Activated CD4-positive, alpha-beta T cell treated with anti-CD3 and anti-CD28 coated beads, Interleukin-2, Interleukin-6, amounts not matched to agents 100 ng/mL and 50 ng/mL, durations not matched to agents 16 hours and 8 hours (primary cell): ENCODE results near the gene RPL13.

ENCODE experiments used
- DNase-seq: peaks from one replicate; pipeline ENCODE4 v3.0.0-alpha.2; 2020

Gene RPL13

DNA sequence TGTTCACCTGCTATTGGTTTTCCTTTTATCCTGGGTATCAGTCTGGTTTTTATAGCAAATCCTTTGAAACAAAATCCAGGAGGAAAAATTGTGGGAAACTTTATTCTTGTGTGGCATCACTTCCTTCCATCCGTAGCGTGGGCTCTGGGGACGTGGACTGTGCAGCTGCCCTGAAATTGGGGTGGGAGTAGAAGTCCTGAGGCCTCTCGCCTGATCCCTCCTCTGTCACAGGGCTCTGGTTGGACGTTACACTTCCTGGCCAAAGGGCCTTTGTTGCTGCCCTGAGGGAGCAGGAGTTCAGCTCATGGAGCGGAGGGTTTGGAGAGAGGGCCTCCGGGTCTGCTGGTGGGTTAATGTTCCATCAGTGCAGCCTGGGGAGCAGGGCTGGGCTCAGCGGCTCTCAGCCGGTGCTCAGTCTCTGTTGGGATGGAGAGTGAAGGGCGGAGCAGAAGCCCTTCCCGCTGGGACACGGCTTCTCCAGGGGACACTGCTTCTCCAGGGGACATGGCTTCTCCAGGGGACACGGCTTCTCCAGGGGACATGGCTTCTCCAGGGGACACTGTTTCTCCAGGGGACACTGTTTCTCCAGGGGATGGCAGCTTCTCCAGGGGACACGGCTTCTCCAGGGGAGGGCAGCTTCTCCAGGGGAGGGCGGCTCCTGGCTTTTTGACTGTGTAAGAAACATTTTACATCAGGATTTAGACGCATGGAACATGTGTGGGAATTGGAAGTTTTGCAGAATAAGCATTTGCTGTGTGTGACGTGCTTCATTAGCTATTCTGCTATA, 15.2 kb upstream of the RPL13 start:
- no peak for DNase-seq

DNA sequence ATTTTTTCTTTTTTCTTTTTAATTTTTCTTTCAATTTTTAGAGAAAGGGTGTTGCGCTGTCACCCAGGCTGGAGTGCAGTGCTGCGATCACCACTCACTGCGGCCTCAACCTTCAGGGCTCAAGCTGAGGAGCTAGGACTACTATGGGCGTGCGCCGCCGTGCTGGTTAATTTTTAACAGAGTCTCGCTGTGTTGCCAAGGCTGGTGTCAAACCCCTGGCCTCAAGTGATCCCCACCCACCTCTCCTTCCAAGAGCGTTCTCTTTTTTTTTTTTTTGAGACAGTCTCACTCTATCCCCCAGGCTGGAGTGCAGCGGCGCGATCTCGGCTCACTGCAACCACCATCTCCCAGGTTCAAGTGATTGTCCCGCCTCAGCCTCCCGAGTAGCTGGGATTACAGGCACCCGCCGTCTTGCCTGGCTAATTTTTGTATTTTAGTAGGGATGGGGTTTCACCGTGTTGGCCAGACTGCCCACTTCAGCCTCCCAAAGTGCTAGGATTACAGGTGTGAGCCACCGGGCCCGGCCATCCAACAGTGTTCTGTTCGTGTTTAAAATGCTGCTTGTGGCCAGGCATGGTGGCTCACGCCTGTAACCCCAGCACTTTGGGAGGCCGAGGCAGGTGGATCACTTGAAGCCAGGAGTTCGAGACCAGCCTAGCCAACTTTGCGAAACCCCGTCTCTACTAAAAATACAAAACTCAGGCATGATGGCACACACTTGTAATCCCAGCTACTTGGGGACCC, 14.5 kb upstream of the RPL13 start:
- DNase-seq: no peak

DNA sequence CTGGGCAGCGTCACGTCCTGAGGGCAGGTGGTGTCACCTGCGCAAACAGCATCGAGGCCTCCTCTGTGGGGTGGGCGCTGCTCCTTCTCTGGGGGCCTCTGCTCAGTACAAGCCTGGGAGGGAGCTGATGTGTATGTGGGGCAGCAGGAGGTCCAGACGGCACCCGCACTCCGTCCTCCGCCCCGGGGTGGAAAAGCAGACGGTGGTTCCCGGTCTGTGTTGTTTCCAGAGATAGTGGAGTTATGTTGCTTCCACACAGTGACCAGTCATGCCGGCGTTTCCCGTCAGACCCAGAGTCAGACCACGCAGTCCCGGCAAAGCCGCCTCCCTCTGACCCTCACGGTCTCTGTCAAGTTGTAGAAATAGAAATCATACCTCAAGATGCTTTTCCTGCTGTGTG, 13.7 kb upstream of the RPL13 start:
- DNase-seq: no peak

DNA sequence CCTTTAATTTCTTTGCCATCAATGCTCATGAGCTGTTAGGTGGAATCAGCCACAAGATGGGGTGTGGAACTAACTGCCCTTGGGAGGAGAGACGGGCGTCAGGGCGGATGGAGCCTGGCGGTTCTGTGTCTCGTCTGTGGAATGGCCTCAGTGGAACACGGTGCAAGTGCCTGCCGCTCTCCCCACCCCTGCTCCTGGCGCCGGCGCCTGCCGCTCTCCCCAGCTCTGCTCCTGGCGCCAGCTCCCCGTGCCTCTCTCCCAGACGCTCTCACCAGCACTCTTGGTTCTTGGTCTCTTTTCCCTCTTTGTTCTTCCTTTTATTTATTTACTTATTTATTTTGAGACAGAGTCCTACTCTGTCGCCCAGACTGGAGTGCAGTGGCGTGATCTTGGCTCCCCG, 13.2 kb upstream of the RPL13 start:
- no peak for DNase-seq

DNA sequence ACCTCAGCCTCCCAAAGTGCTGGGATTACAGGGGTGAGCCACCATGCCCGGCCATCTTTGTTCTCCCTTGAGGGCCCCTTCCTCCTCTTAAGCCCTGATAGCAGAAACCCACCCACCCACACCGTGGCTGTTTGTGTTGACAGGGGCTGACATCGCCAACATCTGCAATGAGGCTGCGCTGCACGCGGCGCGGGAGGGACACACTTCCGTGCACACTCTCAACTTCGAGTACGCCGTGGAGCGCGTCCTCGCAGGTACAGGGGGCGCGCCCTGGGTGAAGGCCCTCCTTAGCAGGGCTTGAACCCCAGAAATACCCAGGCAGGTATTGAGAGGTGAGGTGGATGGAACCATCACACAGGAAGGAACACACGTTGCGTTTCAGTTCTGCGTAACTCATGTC, 12.6 kb upstream of the RPL13 start:
- no peak for DNase-seq

DNA sequence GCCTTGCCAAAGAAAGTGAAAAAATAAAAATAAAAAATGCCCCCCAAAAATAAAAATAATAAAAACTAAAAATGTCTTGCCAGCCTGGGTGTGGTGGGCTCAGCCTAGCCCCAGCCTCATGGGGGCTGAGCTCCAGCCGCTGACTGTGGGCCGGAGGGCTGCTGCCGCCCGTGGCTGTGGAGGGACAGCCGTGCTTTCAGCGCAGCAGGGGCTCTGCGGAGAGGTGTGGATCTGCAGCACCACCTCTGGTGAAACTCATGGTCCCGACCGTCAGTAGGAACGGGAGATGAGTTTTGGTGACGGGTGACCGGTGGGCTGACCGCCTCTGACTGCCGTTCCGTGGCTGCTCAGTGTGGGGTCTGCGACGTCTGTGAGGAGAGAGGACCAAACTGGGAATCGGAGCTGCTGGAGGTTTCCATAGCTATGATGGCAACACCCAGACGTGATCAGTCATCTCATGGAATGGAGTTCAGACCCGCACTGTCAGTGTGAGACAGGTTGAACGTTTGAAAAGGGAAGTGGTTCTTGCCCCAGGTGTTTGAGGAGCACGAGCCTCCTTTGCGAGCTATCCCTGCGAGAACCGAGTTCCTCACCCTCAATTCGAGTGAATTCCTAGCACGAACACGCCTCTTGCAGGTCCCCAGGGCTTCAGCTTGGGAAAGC, 12.0 kb upstream of the RPL13 start:
- no peak for DNase-seq

DNA sequence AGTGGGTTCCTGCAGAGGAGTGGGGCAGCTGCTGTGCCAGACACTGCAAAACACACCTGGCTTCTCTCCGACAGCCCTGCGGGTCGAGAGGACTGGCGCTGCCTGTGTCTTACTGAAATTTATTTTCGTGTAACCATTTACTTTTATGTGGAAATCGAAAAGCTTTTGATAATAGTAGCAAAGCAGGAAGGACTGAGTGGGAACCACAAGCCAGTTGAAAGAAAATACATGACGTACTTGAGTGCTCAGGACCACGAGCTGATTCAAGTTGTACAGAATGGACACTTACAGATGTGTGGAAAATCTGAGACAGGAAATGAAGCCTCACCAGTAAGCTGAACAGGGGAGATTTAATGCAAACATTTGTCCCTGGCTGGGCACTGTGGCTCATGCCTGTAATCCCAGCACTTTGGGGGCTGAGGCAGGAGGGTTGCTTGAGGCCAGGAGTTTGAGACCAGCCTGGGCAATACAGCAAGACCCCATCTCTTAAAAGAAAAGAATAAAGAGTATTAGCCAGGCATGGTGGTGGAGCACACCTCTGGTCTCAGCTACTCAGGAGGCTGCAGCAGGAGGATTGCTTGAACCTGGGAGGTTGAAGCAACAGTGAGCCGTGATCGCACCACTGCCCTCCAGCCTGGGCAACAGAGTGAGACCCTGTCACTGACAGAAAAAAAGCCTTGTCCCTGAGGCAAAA, 11.3 kb upstream of the RPL13 start:
- DNase-seq: no peak

DNA sequence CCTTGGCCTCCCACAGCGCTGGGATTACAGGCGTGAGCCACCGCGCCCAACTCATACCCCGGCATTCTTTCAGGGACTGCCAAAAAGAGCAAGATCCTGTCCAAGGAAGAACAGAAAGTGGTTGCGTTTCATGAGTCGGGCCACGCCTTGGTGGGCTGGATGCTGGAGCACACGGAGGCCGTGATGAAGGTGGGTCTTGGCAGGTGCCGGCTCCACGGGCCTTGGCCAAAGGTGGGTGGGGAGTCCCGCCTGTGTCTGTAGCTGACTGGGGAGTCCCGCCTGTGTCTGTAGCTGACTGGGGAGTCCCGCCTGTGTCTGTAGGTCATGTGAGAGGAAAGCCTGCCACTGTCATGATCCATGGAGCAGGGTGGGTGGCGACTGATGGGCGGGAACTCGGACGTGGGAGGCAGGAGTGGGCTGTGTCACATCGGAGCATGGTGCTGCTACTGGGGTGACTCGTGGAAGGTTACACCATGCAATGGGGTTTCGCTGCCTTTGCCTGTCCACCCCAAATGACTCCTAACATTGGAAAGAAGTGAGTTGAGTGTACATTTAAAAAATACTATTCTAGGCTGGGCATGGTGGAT, 10.0 kb upstream of the RPL13 start:
- DNase-seq: no peak

DNA sequence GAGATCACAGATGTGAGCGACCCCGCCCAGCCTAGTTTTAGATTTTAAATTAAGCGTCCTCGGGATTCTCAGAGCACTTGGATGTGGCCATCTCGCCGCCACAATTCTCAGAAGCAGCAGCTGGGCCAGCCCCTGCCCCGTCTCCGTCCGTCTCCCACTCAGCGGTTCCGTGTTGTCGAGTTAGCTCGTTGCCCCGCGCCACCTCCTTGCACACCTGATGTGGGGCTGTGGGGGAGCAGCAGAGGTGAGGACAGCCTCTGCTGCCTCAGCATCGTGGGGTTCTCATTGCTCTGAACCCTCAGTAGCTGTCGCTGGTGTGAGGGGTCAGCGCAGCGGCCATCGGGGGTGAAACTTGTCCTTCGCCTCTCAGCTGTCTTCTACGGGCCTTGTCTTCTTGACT, 8.2 kb upstream of the RPL13 start:
- DNase-seq: no peak

DNA sequence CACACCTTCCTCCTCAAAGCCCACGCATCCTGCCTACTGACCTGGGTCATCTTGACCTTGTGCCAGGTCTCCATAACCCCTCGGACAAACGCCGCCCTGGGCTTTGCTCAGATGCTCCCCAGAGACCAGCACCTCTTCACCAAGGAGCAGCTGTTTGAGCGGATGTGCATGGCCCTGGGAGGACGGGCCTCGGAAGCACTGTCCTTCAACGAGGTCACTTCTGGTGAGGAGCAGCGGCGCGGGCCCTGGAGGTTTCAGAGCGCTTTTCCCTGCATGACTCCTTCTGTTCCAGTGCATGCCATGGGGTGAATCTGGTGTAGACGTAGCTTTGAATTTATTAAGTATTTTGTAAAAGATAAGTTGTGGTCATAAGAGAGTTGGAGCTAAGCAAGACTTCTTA, 7.6 kb upstream of the RPL13 start:
- no peak for DNase-seq

DNA sequence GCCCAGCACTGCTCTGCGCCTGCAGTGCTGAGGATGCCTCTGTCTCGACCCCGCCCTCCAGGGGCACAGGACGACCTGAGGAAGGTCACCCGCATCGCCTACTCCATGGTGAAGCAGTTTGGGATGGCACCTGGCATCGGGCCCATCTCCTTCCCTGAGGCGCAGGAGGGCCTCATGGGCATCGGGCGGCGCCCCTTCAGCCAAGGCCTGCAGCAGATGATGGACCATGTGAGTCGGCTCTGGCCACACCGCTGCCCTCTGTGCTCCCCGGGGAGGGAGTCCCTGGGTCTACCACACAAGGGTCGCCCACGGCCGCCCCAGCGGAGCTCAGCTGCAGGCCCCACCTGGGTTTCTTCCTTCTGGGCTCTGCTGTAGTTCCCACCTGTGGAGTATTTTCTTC, 6.7 kb upstream of the RPL13 start:
- DNase-seq: no peak

DNA sequence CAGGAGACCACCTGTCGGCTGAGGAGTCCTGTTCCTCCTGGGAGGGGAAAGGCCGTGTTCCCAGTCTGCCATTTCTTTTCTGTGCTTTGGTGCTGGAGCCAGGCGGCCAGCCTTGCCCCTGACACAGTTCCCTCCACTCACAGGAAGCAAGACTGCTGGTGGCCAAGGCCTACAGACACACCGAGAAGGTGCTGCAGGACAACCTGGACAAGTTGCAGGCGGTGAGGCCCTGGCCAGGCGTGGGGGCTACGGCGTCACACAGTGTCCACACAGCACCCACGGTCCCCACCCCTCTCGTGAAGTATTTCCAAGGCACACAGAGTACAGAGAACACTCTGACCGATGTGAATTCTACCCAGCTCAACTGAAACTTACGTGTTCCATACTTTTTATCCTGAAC, 6.1 kb upstream of the RPL13 start:
- no peak for DNase-seq

DNA sequence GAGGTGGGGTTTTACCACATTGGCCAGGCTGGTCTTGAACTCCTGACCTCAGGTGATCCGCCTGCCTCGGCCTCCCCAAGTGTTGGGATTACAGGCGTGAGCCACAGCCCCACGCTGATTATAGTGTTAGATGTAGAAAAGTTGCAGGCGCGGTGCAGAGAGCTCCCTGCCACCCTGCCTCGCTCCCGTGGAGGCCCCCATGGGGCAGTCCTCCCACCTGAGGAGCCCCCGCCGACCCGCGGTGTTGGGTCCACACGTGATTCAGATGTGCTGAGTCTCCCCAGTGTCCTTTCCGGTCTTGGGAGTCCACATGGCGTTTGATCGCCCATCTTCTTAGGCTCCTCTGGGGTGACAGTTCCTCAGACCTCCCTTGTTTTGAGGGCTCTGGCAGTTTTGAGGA, 5.2 kb upstream of the RPL13 start:
- DNase-seq: no peak

DNA sequence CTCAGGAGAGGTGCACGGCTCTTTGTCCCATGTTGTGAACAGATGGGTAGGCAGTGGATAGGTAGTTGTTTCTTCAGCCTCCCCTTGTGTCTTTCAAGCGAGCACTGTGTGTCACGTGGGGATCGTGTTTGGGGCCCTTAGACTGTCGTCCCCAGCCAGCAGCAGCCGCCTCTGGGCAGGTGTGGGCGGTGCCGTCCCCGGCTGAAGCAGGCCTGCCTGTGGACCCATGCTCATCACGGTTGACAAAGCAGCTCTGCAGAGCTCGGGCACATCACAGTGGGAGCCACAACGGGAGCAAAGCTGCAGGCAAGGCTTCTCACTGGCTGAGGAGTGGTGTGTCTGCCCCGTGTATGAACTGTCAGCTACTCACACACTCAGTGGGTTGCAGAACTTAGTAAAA, 4.7 kb upstream of the RPL13 start:
- DNase-seq: no peak

DNA sequence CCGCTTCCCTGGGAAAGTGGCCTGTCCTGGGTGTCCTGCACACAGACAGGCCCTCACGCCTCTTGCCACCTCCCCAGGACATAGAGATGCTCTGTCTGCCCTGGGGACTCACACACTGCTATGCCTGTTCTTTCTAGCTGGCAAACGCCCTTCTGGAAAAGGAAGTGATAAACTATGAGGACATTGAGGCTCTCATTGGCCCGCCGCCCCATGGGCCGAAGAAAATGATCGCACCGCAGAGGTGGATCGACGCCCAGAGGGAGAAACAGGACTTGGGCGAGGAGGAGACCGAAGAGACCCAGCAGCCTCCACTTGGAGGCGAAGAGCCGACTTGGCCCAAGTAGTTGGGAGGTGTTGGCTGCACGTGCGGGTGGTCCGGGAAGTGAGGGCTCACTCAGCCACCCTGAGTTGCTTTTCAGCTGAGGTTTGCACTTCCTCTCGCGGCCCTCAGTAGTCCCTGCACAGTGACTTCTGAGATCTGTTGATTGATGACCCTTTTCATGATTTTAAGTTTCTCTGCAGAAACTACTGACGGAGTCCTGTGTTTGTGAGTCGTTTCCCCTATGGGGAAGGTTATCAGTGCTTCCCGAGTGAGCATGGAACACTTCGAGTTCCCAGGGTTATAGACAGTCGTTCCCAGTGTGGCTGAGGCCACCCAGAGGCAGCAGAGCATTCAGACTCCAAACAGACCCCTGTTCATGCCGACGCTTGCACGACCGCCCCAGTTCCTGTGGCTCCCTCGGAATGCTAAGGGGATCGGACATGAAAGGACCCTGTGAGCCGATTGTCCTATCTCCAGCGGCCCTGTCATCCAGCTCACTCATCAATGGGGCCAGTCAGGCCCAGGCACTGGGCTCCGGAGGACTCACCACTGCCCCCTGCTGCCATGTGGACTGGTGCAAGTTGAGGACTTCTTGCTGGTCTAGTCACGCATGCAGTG, 3.5 kb upstream of the RPL13 start:
- peak; percentile 87 for DNase-seq

DNA sequence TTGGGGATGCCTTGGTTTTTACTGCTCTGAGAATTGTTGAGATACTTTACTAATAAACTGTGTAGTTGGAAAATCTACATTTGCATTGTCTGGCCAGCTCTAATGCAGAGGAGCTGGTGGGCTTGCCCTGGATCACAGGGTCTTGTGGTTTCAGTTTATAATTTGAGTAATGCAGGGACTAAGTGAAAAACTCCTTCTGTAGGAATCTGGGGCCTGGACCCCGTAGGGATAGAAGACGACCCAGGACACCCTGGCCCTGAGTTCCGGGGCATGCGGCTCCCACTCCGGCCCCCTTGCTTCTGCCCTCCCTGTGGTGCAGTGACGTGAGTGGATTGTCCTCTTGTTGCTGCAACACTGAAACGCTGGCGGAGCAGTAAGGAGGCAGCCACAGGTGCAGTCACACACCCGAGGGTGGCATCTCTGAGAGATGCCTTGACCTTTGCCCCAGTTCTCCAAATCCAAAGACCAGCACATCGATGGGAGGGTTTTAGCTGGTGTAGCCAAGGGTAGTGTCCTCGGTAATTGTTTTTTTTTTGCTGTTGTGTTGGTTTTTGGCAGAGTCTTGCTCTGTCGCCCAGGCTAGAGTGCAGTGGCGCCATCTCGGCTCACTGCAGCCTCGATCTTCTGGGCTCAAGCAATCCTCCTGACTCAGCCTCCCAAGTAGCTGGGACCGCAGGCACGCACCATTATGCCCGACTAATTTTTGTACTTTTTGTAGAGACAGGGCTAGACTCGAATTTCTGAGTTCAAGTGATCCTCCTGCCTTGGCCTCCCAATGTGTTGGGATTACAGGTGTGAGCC, 2.6 kb upstream of the RPL13 start:
- no peak for DNase-seq

DNA sequence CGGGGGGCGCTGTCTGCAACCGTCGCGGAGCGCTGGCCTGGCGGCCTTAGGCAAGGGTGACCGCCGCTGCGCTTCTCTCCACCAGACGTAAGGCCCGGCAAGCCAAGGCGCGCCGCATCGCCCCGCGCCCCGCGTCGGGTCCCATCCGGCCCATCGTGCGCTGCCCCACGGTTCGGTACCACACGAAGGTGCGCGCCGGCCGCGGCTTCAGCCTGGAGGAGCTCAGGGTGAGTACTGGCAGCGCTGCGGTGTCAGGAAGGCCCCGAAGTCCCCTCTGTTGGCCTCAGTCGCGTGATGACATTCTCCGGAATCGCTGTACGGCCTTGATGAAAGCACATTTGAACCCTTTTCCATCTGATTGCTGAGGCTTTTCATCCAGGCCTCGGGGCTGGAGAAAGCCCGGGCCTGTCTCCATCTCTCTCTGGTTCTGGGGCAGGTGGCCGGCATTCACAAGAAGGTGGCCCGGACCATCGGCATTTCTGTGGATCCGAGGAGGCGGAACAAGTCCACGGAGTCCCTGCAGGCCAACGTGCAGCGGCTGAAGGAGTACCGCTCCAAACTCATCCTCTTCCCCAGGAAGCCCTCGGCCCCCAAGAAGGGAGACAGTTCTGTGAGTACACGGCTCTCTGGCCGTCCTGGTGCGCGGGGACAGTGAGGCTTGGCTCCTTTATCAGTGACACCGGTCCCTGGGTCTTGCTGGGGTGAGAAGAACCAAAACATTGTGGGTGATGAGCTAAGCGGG, 831 bp downstream of the RPL13 start:
- DNase-seq: peak; percentile 23

DNA sequence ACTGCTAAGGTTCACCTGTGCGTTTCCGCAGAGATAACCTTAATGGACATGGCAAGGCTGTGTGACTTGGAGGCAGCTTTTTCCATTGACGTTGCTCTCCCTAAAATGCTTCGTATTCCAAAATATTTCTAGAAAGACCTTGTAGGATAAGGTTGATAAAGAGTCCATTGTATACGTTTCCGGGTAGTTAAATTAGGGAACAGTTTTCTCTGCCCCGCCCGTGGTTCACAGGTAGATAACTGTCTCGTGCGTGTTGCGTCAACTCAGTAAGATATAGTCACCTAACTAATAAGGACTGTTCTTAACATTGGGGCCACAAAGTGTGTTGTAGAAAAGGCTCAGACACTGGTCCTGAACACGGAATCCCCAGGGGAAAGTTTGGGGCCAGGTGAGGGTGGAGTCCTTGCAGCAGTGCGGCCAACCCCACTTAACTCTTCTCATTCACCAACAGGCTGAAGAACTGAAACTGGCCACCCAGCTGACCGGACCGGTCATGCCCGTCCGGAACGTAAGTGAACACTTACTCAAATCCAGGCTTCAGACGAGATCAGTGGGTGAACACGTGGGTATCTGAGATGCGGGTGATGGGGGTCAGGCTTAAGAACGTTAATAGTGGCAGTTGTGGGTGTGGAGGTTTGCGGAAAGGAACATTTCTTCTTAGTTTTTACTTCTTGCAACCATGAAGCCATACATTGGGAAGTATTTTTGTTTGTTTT, 1.6 kb downstream of the RPL13 start:
- peak; percentile 36 for DNase-seq

DNA sequence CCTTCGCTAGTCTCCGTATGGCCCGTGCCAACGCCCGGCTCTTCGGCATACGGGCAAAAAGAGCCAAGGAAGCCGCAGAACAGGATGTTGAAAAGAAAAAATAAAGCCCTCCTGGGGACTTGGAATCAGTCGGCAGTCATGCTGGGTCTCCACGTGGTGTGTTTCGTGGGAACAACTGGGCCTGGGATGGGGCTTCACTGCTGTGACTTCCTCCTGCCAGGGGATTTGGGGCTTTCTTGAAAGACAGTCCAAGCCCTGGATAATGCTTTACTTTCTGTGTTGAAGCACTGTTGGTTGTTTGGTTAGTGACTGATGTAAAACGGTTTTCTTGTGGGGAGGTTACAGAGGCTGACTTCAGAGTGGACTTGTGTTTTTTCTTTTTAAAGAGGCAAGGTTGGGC, 2.5 kb downstream of the RPL13 start:
- DNase-seq: no peak
